Nephron (organoid): ENCODE data around the gene PPM1F.
"Not testable (repeated sequence)": the region's sequence is repeated elsewhere in the genome, so short reads cannot be mapped to it uniquely, and the experiment has no call there.

Source experiments
- H3K27ac Mint-ChIP-seq, 3 experiments: 2 replicates each; pipeline ENCODE4 v1.8.0; 2020; ENCODE audit warnings: mixed read lengths in 3 of 3, mild to moderate bottlenecking in 2 of 3, moderate library complexity in 1 of 3
- H3K27me3 Mint-ChIP-seq: 2 replicates; pipeline ENCODE4 v1.8.0; 2021; ENCODE audit warnings: low read depth, mild to moderate bottlenecking, moderate library complexity, mixed read lengths
- H3K36me3 Mint-ChIP-seq: 2 replicates; pipeline ENCODE4 v1.8.0; 2020; ENCODE audit warnings: low read depth, mixed read lengths
- H3K4me1 Mint-ChIP-seq: 2 replicates; pipeline ENCODE4 v1.8.0; 2020; ENCODE audit warnings: mixed read lengths
- H3K4me3 Mint-ChIP-seq, 3 experiments: 2 replicates each; pipeline ENCODE4 v1.8.0; 2020; ENCODE audit warnings: mild to moderate bottlenecking in 3 of 3, mixed read lengths in 3 of 3, moderate library complexity in 2 of 3
- H3K9me3 Mint-ChIP-seq: 2 replicates; pipeline ENCODE4 v1.8.0; 2020; ENCODE audit warnings: mixed read lengths
- TF ChIP-seq, protein P1 (sequence below), 3 experiments: fragments of 200-600 bp; sonication (generic); IDR thresholded peaks; one replicate each; pipeline ENCODE4 v1.5.0; 2021; ENCODE audit warnings: antibody characterized with exemption in 3 of 3; ENCODE audit not compliant: unreplicated experiment in 3 of 3

The PPM1F gene

DNA sequence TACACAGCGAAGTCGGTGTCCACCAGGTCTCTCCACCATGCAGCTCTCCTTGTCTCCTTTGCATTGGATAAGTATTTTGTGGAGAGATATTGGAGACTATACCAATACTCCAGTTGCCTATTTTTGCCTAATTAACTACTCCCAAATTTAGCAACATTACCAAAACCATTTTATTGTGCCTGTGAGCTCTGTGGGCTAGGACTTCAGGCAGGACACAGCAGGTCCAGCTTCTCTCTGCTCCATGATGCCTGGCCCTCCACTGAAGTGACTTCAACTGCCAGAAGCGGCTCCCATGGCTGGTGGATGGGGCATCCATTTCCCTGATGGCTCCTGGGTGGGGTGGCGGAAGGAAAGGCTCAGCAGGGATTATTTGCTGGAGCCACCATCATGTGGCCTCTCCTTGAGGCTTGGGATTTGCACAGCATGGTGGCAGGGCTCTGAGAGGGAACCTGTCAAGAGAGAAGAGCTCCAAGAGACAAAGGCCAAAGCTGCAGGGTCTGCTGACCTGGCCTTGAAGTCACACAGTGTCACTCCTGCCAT lies 48.3 kb downstream of the PPM1F start:
- Mint-ChIP-seq H3K27ac (no peak overlapping the region), H3K27me3 (peaks cover 5% of the 10 kb centered on the region), H3K9me3 (no peaks in the 10 kb centered on the region), H3K4me3 (no peak overlapping the region), H3K4me1 (no peaks in the 10 kb centered on the region), H3K36me3 (no peaks in the 10 kb centered on the region)
- TF ChIP-seq, protein P1, sequence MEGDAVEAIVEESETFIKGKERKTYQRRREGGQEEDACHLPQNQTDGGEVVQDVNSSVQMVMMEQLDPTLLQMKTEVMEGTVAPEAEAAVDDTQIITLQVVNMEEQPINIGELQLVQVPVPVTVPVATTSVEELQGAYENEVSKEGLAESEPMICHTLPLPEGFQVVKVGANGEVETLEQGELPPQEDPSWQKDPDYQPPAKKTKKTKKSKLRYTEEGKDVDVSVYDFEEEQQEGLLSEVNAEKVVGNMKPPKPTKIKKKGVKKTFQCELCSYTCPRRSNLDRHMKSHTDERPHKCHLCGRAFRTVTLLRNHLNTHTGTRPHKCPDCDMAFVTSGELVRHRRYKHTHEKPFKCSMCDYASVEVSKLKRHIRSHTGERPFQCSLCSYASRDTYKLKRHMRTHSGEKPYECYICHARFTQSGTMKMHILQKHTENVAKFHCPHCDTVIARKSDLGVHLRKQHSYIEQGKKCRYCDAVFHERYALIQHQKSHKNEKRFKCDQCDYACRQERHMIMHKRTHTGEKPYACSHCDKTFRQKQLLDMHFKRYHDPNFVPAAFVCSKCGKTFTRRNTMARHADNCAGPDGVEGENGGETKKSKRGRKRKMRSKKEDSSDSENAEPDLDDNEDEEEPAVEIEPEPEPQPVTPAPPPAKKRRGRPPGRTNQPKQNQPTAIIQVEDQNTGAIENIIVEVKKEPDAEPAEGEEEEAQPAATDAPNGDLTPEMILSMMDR (IDR thresholded peaks at IDR 0.05; ENCODE audit: unreplicated experiment in 3 of 3) = no peak

DNA sequence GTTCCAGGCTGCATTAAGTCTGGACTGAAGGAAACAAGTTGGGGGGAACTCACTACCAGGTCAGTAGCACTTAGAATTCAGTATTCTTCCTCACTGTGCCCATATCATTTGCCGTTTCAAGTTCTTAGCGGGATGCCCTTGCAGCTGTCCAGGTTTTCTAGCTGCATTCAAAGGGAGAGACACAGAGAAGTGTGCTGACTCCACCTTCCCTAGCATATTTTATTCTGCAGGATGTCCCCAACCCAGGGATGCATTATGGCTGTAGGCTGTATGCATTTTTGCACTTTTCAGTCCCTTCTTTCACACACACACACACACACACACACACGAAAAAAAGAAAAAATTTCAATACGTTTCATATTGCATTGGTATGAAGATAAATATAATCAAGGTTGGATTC lies 49.4 kb downstream of the PPM1F start:
- Mint-ChIP-seq H3K4me3 (no peak overlapping the region), H3K27ac (no peak overlapping the region), H3K4me1 (no peaks in the 10 kb centered on the region), H3K9me3 (no peaks in the 10 kb centered on the region), H3K27me3 (peaks cover 5% of the 10 kb centered on the region), H3K36me3 (no peaks in the 10 kb centered on the region)
- TF ChIP-seq, protein P1 (IDR thresholded peaks at IDR 0.05; ENCODE audit: unreplicated experiment in 3 of 3) = no peak

DNA sequence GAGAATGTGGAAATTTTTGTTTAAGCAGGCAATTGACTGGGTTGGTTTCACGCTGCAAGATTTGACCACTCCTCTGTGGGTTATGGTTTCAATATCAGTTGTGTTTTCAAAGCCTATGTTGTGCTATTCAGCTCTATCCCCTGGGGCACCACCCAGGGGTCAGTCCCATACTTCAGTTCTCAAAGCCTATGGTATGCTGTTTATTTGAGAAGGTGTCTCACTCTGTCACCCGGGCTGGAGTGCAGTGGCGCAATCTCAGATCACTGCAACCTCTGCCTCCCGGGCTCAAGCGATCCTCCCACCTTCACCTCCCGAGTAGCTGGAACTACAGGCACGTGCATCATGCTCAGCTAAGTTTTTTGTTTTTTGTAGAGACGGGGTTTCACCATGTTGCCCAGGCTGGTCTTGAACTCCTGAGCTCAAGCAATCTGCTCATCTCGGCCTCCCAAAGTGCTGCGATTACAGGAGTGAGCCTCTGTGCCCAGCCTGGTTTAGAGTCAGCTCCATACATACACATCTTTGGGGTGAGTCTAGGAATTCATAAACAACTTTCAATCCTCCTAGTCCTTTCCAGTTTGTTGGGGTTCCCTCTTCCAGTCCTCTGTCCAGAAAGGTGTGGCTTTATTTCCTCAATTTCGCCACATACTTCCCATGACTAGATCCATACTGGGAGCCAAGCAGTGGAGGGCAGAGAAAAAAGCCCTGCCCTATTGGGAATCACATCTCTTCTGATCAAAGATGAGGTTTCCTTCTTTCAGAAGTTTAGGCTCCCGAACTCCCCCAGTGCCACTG lies 50.2 kb downstream of the PPM1F start:
- H3K36me3 Mint-ChIP-seq = no peaks in the 10 kb centered on the region
- H3K27ac Mint-ChIP-seq = no peak overlapping the region
- no peaks in the 10 kb centered on the region for H3K4me1 Mint-ChIP-seq
- H3K4me3 Mint-ChIP-seq = no peak overlapping the region
- H3K9me3 Mint-ChIP-seq = no peaks in the 10 kb centered on the region
- TF ChIP-seq, protein P1 (IDR thresholded peaks at IDR 0.05; ENCODE audit: unreplicated experiment in 3 of 3) = no peak
- H3K27me3 Mint-ChIP-seq = peaks cover 5% of the 10 kb centered on the region

DNA sequence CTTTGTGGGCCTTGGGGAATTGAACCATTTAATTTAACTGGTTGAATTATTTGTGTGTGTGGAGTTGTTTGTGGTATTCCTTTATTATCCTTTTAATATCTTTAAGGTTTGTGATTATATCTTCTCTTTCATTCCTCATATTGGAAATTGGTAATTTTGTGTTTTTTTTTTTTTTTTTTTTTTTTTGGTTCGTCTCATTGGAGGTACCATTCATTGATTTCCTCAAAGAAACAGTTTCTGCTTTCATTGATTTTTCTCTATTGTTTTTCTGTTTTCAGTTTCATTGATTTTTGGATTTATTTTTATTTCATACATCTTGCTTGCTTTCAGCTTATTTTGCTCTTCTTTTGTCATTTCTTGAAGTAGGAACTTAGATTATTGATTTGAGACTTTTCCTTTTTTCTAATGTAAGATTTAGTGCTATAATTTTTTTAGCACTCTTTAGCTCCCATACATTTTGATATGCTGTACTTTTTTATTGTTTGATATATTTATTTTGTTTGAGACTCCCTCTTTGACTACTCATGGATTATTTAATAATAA lies 54.2 kb downstream of the PPM1F start:
- H3K36me3 Mint-ChIP-seq = no peaks in the 10 kb centered on the region
- no peaks in the 10 kb centered on the region for H3K9me3 Mint-ChIP-seq
- H3K4me3 Mint-ChIP-seq = no peak overlapping the region
- no peaks in the 10 kb centered on the region for H3K4me1 Mint-ChIP-seq
- H3K27me3 Mint-ChIP-seq = no peaks in the 10 kb centered on the region
- H3K27ac Mint-ChIP-seq = no peak overlapping the region
- TF ChIP-seq, protein P1 (IDR thresholded peaks at IDR 0.05; ENCODE audit: unreplicated experiment in 3 of 3) = no peak

DNA sequence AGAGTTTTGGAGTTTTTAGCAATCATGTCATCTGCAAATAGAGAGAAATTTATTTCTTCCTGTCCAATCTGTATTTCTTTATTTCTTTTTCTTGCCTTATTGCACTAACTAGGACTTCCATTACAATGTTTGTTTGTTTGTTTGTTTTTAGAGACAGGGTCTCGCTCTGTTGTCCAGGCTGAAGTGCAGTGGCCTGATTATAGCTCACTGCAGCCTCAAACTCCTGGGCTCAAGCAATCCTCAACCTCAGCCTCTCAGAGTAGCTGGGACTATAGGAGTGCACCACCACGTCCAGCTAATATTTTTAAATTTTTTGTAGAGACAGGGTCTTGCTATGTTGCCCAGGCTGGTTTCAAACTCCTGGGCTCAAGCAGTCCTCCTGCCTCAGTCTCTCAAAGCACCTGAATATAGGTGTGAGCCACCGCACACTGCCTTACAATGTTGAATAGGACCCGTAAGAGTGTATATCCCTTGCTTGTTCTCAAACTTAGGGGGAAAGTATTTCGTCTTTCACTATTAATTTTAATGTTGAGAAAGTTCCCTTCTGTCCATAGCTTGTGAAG lies 55.6 kb downstream of the PPM1F start:
- TF ChIP-seq, protein P1 (IDR thresholded peaks at IDR 0.05; ENCODE audit: unreplicated experiment in 3 of 3) = no peak
- Mint-ChIP-seq H3K4me1 (no peaks in the 10 kb centered on the region), H3K4me3 (no peak overlapping the region), H3K27me3 (no peaks in the 10 kb centered on the region), H3K36me3 (no peaks in the 10 kb centered on the region), H3K9me3 (no peaks in the 10 kb centered on the region), H3K27ac (no peak overlapping the region)

DNA sequence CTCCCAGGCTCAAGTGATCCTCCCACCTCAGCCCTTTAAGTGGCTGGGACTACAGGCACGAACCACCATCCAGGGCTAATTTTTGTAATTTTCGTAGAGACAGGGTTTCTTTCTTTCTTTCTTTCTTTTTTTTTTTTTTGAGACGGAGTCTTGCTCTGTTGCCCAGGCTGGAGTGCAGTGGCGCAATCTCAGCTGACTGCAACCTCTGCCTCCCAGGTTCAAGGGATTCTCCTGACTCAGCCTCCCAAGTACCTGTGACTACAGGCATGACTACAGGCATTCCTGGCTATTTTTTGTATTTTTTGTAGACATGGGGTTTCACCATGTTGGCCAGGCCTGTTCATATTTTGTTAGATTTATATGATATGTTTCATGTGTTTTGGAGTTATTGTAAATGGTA lies 56.4 kb downstream of the PPM1F start:
- not testable (repeated sequence) for H3K27ac Mint-ChIP-seq, H3K4me3 Mint-ChIP-seq, H3K4me1 Mint-ChIP-seq, H3K27me3 Mint-ChIP-seq, H3K9me3 Mint-ChIP-seq, H3K36me3 Mint-ChIP-seq
